ENCODE measurements around the gene LENEP.

DNA sequence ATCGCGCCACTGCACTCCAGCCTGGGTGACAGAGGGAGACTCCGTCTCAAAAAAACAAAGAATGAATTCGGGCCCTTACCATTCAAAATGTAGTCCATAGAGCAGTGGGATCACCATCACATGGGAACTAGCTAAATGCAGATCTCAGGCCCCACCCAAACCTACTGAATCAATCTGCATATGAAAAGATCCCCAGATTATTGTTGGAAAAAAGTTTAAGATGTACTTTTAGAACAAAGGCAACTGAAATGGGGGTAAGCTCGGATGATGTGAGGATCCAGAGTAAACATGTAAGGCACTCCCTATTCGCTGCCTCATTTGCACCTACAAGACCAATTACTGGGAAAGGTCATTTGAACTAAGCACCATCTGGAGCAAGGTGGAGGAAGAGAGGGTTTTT, 11.0 kb upstream of the LENEP start:
- TF ChIP-seq EZH2 (IDR thresholded peaks at IDR 0.05; ENCODE audit: borderline replicate concordance, low read depth, low read length, severe bottlenecking), result no peak
- TF ChIP-seq, protein P1, sequence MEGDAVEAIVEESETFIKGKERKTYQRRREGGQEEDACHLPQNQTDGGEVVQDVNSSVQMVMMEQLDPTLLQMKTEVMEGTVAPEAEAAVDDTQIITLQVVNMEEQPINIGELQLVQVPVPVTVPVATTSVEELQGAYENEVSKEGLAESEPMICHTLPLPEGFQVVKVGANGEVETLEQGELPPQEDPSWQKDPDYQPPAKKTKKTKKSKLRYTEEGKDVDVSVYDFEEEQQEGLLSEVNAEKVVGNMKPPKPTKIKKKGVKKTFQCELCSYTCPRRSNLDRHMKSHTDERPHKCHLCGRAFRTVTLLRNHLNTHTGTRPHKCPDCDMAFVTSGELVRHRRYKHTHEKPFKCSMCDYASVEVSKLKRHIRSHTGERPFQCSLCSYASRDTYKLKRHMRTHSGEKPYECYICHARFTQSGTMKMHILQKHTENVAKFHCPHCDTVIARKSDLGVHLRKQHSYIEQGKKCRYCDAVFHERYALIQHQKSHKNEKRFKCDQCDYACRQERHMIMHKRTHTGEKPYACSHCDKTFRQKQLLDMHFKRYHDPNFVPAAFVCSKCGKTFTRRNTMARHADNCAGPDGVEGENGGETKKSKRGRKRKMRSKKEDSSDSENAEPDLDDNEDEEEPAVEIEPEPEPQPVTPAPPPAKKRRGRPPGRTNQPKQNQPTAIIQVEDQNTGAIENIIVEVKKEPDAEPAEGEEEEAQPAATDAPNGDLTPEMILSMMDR (IDR thresholded peaks at IDR 0.05; ENCODE audit: borderline replicate concordance, extremely low read depth, low read length, poor library complexity, severe bottlenecking), result no peak

Data from DND-41 (cell line).